GM23248 (cell line): ENCODE measurements around the gene RNF114. TPM values are rescaled to one million over a fixed set of nuclear protein-coding genes. Genes with fewer than 3 reads are reported as not detected.

Experiments
- DNase-seq: peaks from one replicate; pipeline ENCODE4 v3.0.0-alpha.2; 2015
- H2AFZ ChIP-seq: fragments of 200-600 bp; sonication (generic); 2 replicates; pipeline ENCODE4 v1.6.1; 2016; ENCODE audit warnings: antibody characterized with exemption
- H3F3A ChIP-seq: fragments of 200-600 bp; sonication (generic); 2 replicates; pipeline ENCODE4 v1.6.1; 2016; ENCODE audit warnings: mild to moderate bottlenecking, antibody characterized with exemption, mixed run types; ENCODE audit not compliant: insufficient read depth
- H3K27ac ChIP-seq: fragments of 200-600 bp; sonication (generic); 2 replicates; pipeline ENCODE4 v1.5.1; 2016; ENCODE audit warnings: mild to moderate bottlenecking
- H3K27me3 ChIP-seq: fragments of 200-600 bp; sonication (generic); replicated peaks from 2 replicates; pipeline ENCODE4 v1.6.1; 2016; ENCODE audit warnings: mild to moderate bottlenecking; ENCODE audit not compliant: insufficient read depth
- H3K36me3 ChIP-seq: fragments of 200-600 bp; sonication (generic); 2 replicates; pipeline ENCODE4 v1.6.1; 2016; ENCODE audit warnings: low read depth, mild to moderate bottlenecking
- H3K4me1 ChIP-seq: fragments of 200-600 bp; sonication (generic); 2 replicates; pipeline ENCODE4 v1.6.1; 2016; ENCODE audit warnings: mild to moderate bottlenecking; ENCODE audit not compliant: insufficient read depth
- H3K4me2 ChIP-seq: fragments of 200-600 bp; sonication (generic); one replicate; pipeline ENCODE4 v1.6.1; 2016; ENCODE audit warnings: mild to moderate bottlenecking; ENCODE audit not compliant: unreplicated experiment
- H3K4me3 ChIP-seq: fragments of 200-600 bp; sonication (generic); 2 replicates; pipeline ENCODE4 v1.5.1; 2016; ENCODE audit warnings: mild to moderate bottlenecking
- H3K79me2 ChIP-seq: fragments of 200-600 bp; sonication (generic); 2 replicates; pipeline ENCODE4 v1.6.1; 2016; ENCODE audit warnings: mild to moderate bottlenecking; ENCODE audit not compliant: insufficient read depth
- H3K9ac ChIP-seq: fragments of 200-600 bp; sonication (generic); 2 replicates; pipeline ENCODE4 v1.6.1; 2016; ENCODE audit warnings: mild to moderate bottlenecking
- H3K9me2 ChIP-seq: fragments of 200-600 bp; sonication (generic); 2 replicates; pipeline ENCODE4 v1.6.1; 2016; ENCODE audit warnings: mixed run types, mild to moderate bottlenecking, moderate library complexity; ENCODE audit not compliant: insufficient read depth
- H3K9me3 ChIP-seq: fragments of 200-600 bp; sonication (generic); one replicate; pipeline ENCODE4 v1.6.1; 2017; ENCODE audit warnings: low read depth
- H4K20me1 ChIP-seq: fragments of 200-600 bp; sonication (generic); 2 replicates; pipeline ENCODE4 v1.6.0; 2016; ENCODE audit not compliant: insufficient read depth
- EZH2 ChIP-seq: fragments of 200-600 bp; sonication (generic); IDR thresholded peaks from 2 replicates; pipeline ENCODE4 v1.6.1; 2018; ENCODE audit warnings: antibody characterized with exemption, mild to moderate bottlenecking; ENCODE audit not compliant: insufficient read depth, poor library complexity, severe bottlenecking
- EZH2phosphoT487 ChIP-seq: fragments of 200-600 bp; sonication (generic); IDR thresholded peaks from 2 replicates; pipeline ENCODE4 v1.6.1; 2018; ENCODE audit warnings: antibody characterized with exemption, moderate library complexity, mild to moderate bottlenecking, low read depth; ENCODE audit not compliant: insufficient read depth
- WGBS, 2 experiments: methylation state at CpG; one replicate each; pipeline ENCODE4 v1.1.6; 2015 to 2017; ENCODE audit warnings: low lambda C conversion rate in 2 of 2, low coverage in 1 of 2; ENCODE audit errors: missing lambda C conversion rate in 2 of 2; 5-methylcytosine and 5-hydroxymethylcytosine counted together
- in situ Hi-C: fragments of 300-500 bp; cut with MboI; formaldehyde crosslinking; loops from 2 replicates; pipeline ENCODE4 v1.15.0; 2020
- polyA plus RNA-seq: library from polyadenylated mRNA; unstranded; fragments of >200 nt; fragmentation: Nextera tagmentation; extraction: Ambion mirVana; gene quantifications from 2 replicates; pipeline ENCODE4 v1.2.1, GENCODE V29; 2016
- total RNA-seq: library from RNA; depleted of rRNA; stranded (reverse); fragments of >200 nt; shearing (Covaris generic); gene quantifications from 2 replicates; pipeline ENCODE4 v1.2.3, GENCODE V29; 2014

The RNF114 gene
- total and polyA plus RNA-seq, 2 experiments from 2014 or later, result 72.7 to 96.0 TPM

GRCh38 chr20:49890471-49891361, 45.5 kb upstream of the RNF114 start:
- no peak overlapping the region for H3K27ac ChIP-seq
- WGBS, 2 experiments, result 66 to 70% methylated on average over 20 to 21 of the region's 21 CpGs
- in situ Hi-C loops, result no loop called here
- TF ChIP-seq EZH2 (no peak), EZH2phosphoT487 (no peak)
- H4K20me1 ChIP-seq, result no peaks in the 10 kb centered on the region
- peaks cover 13% of the 10 kb centered on the region; the same call in 1 of the 2 replicates for H3K4me1 ChIP-seq
- H2AFZ ChIP-seq, result no peak overlapping the region
- no peak overlapping the region for H3K4me3 ChIP-seq
- H3K9ac ChIP-seq, result no peak overlapping the region
- H3K9me2 ChIP-seq, result no peaks in the 10 kb centered on the region
- no peaks in the 10 kb centered on the region; the same call in 1 of the 2 replicates for H3K36me3 ChIP-seq
- H3K9me3 ChIP-seq, result no peaks in the 10 kb centered on the region
- no peak for DNase-seq
- no peak overlapping the region for H3K4me2 ChIP-seq
- H3K27me3 ChIP-seq, result no peaks in the 10 kb centered on the region
- 0 out of 2 replicates have a peak, but pooled peaks cover 5% of the 10 kb centered on the region for H3F3A ChIP-seq
- no peaks in the 10 kb centered on the region for H3K79me2 ChIP-seq

- Histone ChIP-seq H2AFZ (no peak overlapping the region), H3F3A (0 out of 2 replicates have a peak, but pooled peaks cover 9% of the 10 kb centered on the region), H3K9me3 (no peaks in the 10 kb centered on the region), H3K9me2 (no peaks in the 10 kb centered on the region), H3K79me2 (no peaks in the 10 kb centered on the region), H3K4me1 (peaks cover 13% of the 10 kb centered on the region; the same call in 1 of the 2 replicates), H3K36me3 (no peaks in the 10 kb centered on the region; the same call in 1 of the 2 replicates), H3K9ac (no peak overlapping the region), H3K4me3 (no peak overlapping the region), H3K27me3 (no peaks in the 10 kb centered on the region), H4K20me1 (no peaks in the 10 kb centered on the region), H3K27ac (no peak overlapping the region), H3K4me2 (no peak overlapping the region)
- no peak for DNase-seq
- no peak for TF ChIP-seq EZH2phosphoT487
- no peak for TF ChIP-seq EZH2
- in situ Hi-C loops, result no loop called here
- 89 to 90% methylated on average over 12 to 13 of the region's 13 CpGs for WGBS, 2 experiments
Measured at GRCh38 chr20:49891476-49892110, 44.6 kb upstream of the RNF114 start.

GRCh38 chr20:49892260-49892659, 43.9 kb upstream of the RNF114 start:
- no peaks in the 10 kb centered on the region for H3K27me3 ChIP-seq
- H3K9me2 ChIP-seq, result no peaks in the 10 kb centered on the region
- H3K36me3 ChIP-seq, result no peaks in the 10 kb centered on the region; the same call in 1 of the 2 replicates
- H3K4me3 ChIP-seq, result no peak overlapping the region
- H3K27ac ChIP-seq, result no peak overlapping the region
- no peaks in the 10 kb centered on the region for H4K20me1 ChIP-seq
- TF ChIP-seq EZH2phosphoT487, result no peak
- no peak for TF ChIP-seq EZH2
- H3K9me3 ChIP-seq, result no peaks in the 10 kb centered on the region
- 87 to 91% methylated on average over 9 of the region's 9 CpGs for whole genome bisulfite sequencing, 2 experiments
- in situ Hi-C loops, result no loop called here
- DNase-seq, result no peak
- H3K4me1 ChIP-seq, result peaks cover 9% of the 10 kb centered on the region; the same call in 1 of the 2 replicates
- no peak overlapping the region for H2AFZ ChIP-seq
- no peak overlapping the region for H3K9ac ChIP-seq
- H3F3A ChIP-seq, result 0 out of 2 replicates have a peak, but pooled peaks cover 9% of the 10 kb centered on the region
- no peak overlapping the region for H3K4me2 ChIP-seq
- no peaks in the 10 kb centered on the region for H3K79me2 ChIP-seq

- Histone ChIP-seq H3F3A (0 out of 2 replicates have a peak, but pooled peaks cover 9% of the 10 kb centered on the region), H4K20me1 (no peaks in the 10 kb centered on the region), H3K79me2 (no peaks in the 10 kb centered on the region), H2AFZ (no peak overlapping the region), H3K9me3 (no peaks in the 10 kb centered on the region), H3K9me2 (no peaks in the 10 kb centered on the region), H3K27ac (no peak overlapping the region), H3K4me2 (no peak overlapping the region), H3K27me3 (no peaks in the 10 kb centered on the region), H3K4me3 (no peak overlapping the region), H3K4me1 (peaks cover 8% of the 10 kb centered on the region; the same call in 1 of the 2 replicates), H3K9ac (no peak overlapping the region), H3K36me3 (no peaks in the 10 kb centered on the region; the same call in 1 of the 2 replicates)
- no peak for DNase-seq
- TF ChIP-seq EZH2 (no peak), EZH2phosphoT487 (no peak)
- 27 to 31% methylated on average over 11 of the region's 11 CpGs for WGBS, 2 experiments
- in situ Hi-C loops, result no loop called here
Measured at GRCh38 chr20:49892817-49893216, 43.4 kb upstream of the RNF114 start.
